Subcutaneous adipose tissue (tissue), 4 donors: ENCODE data around the gene NSD1. TPM values are rescaled to one million over a fixed set of nuclear protein-coding genes. Genes with fewer than 3 reads are reported as not detected.

Experiments
- CTCF ChIP-seq: fragments of 450-650 bp; IDR thresholded peaks from one replicate; pipeline ENCODE4 v1.5.1; 2016; ENCODE audit warnings: low read depth, mild to moderate bottlenecking, control low read depth, antibody characterized with exemption, moderate library complexity
- total RNA-seq, 4 donors: library from RNA; depleted of rRNA; stranded (reverse); fragments of >200 nt; gene quantifications; one replicate each; pipeline ENCODE4 v1.1.0, GENCODE V29; 2016

NSD1 gene
- total RNA-seq, 4 donors from 2014 or later: 35.2 to 52.0 (median 37.7) TPM

GRCh38 chr5:177132136-177133095 lies 1.2 kb upstream of the NSD1 start:
- no peak for TF ChIP-seq CTCF

GRCh38 chr5:177133853-177134696 lies 502 bp downstream of the NSD1 start:
- no peak for TF ChIP-seq CTCF

GRCh38 chr5:177134697-177135225 lies 1.2 kb downstream of the NSD1 start:
- no peak for TF ChIP-seq CTCF

- TF ChIP-seq CTCF: no peak
Measured at GRCh38 chr5:177140312-177140711, 6.7 kb downstream of the NSD1 start.

GRCh38 chr5:177141496-177141895 lies 7.9 kb downstream of the NSD1 start:
- no peak for TF ChIP-seq CTCF

GRCh38 chr5:177142098-177142611 lies 8.6 kb downstream of the NSD1 start:
- TF ChIP-seq CTCF: no peak

GRCh38 chr5:177142778-177143177 lies 9.2 kb downstream of the NSD1 start:
- TF ChIP-seq CTCF: no peak
